Dedifferentiated amniotic fluid mesenchymal stem cell (primary cell): ENCODE data around the gene MVD.
"Not testable (repeated sequence)": the region's sequence is repeated elsewhere in the genome, so short reads cannot be mapped to it uniquely, and the experiment has no call there.

Experiments
- DNase-seq: peaks from one replicate; pipeline ENCODE4 v3.0.0-alpha.2; 2016; ENCODE audit errors: extremely low spot score

MVD gene

DNA sequence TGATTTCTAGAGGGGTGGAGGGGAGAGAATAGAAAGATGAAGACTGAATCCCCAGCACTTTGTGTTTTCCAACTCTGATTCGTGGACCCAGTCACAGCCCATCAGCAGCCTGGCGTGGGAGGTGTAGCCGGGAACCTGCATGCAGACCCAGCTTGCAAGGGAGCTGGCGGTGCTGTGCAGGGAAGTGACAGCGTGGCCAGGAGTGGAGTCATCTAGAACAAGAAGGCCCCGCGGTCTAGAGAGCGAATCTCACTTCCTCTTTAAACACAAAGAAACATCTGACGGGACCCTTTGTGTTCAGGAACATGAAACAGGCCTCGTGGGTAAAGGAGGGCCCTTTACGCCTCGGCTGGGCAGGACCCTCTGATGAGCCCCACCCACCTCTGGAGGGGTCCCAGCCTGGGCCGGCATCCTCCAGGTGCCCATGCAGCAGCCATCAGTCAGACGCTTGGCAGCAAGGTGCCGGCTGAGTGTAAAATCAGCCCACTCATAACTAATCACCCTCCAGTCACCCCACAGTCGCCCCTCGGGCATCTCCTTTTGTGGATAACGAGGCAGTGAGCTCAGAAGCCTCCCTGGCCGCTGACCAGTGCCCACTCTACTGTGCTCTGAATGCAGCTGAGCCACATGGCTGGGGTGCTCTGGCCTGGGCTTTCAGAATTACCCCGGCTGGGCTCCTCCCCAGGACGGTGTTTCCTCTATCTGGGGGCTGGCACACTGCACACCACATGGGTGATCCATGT, 19.0 kb upstream of the MVD start:
- no peak for DNase-seq

DNA sequence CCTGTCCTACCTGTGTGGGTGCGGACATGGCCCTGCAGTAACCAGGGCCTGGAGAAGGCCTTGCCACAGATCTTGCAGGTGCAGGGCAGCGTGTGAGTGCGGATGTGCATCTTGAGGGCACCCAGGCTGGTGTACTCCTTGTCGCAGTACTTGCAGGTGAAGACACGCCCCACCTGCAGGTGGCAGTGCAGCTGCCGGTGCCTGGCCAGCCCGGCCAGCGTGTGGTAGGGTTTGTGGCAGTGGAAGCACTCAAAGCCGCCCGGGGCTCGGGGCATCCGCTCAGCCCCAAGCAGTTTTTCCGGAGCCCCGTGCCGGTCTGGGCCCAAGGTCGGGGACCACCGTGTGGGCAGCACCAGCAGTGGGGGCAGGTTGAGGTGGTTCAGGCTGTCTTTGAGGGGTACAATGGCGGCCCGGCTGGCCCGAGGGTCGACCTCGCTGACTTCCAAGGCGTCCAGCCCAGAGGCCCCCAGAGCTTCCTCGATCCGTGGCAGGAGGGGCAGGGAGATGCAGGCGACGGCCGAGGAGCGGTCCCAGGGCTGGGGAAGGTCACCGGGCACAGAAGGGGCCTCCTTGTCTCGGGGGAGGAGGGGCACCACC, 18.3 kb upstream of the MVD start:
- DNase-seq = no peak

DNA sequence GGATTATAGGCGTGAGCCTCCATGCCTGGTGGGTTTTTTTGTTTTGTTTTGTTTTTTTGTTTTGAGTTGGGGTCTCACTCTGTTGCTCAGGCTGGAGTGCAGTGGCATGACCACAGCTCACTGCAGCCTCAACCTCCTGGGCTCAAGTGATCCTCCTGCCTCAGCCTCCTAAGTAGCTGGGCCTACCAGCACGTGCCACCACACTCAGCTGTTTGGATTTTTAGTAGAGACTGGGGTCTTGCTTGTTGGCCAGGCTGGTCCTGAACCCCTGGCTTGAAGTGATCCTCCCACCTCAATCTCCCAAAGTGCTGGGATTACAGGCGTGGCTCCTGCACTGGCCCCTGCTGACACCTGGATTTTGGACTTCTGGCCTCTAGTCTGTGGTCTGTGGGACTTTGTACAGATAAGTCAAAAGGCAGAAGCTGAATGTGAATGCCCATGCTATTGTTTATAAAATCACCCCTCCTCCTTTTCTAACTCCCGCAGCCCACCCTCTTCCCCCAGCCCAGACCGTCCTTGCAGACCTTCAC, 17.7 kb upstream of the MVD start:
- DNase-seq = no peak

DNA sequence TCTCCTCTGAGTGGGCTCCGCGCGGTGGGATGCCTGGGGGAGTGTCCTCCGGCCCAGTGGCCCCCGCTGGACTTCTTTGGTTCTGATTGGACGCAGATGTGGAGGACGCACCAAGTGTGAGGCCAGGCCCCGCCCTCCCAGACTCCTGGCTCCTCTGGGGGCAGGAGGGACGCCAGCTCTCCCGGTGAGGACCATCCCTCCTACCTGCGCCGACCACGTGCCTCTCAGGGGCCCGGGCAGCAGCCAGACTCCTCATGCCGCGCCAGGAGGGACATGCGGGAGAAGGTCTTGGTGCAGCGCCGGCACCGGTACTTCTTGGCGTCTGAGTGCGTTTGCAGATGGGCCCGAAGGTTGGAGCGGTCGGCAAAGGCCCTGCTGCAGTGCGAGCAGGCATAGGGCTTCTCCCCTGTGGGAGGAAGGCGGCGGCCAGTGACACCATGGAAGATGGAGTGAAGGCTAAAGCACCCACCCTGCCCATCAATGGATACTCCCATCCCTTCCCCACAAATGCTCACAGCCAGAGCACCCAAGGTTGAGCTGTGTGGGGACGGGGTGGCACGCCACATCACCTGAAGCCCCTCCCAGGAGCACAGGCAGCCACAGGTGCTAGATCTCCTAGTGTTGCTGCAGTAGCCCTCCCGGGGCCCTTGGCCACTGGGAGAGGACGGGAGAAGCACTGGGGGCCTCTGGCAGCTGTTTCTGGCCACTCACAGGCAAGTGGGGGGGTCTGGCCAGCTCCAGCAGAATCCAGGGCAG, 15.5 kb upstream of the MVD start:
- DNase-seq = no peak

DNA sequence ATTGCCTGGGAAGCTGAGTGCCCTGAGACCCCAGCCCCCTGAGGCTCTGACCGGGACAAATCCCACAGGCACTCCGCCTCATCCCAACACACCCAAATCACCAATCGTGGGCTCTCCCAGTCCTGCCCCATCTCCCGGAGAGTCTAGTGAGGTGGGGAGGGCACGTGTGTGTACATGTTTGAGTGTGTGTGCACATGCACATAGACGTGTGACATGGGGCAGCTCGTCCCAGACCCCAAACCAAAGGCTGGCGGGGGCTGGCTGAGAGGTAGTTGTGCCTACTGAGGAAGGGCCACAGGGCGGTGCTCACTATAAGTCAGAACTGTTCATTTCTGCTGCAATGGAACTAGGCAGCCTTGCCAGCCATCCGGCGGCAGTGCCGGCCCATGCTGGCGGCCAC, 14.8 kb upstream of the MVD start:
- no peak for DNase-seq

DNA sequence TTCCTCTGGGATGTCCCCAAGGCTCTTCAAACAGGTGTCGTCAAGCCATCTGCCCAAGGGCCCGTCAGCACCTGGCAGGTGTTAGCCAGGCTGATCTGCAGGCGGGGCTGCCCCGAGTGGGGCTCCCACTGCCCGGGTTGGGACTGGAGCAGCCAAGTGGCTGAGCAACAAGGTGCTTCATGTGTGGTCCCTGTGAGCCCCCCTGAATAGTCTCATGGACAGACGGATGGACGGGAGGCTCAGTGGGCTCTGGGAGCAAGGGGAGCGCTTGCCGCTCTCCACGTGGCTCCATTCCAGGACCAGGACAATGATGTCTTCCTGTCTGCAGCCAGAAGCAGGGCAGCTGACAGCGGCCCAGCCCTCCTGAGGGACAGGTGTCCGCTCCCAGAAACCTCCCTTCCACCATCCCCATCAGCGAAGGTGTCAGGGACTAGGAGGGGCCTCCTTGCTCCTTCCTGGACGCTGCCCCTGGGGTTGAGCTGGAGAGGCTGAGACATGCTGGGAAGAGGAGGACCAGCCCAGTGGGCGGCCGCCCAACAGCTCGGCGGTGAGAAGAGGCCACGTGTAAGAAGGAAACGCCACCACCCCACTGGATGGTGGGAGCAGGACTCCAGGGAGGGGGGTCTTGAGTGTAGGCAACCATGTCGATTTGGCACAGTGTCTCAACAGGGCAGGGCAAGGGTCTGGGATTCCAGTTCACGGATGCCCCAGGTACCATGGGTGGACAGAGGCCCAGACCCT, 13.8 kb upstream of the MVD start:
- no peak for DNase-seq

DNA sequence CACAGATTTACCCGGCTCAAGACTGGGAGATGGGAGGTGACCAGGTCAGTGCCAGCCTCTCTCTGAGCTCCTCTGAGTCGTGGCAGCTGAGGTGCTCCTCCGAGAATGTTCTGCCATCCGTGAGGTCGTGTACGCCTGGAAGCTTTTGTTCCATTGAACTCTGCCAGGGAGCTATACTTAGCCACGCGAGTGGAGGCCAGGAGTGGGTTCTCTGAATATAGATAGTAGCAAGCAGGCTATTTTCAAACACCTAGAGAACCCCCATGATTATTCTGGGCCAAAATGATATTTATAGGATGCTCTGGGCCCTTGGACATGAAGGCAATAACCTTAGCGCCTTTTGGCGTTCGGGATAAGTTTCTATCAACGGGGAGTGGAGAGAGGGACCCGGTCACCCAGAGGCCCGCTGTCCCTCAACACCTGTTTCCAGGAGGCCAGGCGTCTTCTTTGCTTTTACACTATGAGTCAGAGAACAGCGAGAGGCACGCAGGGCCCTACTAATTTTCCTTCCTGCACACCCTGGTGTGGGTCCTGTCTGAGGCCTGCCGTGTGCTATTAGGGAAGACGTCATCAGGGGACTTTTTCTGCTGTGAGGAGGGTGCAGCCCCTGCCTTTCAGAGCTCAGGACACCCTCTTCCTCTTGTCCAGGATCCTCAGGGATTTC, 11.0 kb upstream of the MVD start:
- DNase-seq = no peak

DNA sequence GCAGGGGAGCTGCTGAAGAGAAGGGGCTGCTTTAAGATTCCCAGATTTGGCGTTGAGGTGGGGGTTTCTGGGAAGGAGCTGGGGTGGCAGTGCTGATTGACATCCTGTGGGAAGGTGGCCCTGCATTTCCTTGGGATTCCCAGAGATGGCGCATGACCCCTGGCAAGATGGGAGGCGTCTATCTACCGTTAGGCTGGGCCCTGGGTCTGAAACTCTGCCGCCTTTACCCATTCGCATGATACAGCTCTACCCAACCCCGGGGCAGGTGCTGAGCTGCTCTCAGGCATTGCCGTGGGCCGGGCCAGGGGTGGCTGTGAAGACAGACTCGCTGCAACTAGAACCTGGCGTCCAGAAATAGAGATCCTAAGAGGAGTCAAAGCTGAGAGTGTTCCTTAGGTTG, 9.9 kb upstream of the MVD start:
- DNase-seq = no peak

DNA sequence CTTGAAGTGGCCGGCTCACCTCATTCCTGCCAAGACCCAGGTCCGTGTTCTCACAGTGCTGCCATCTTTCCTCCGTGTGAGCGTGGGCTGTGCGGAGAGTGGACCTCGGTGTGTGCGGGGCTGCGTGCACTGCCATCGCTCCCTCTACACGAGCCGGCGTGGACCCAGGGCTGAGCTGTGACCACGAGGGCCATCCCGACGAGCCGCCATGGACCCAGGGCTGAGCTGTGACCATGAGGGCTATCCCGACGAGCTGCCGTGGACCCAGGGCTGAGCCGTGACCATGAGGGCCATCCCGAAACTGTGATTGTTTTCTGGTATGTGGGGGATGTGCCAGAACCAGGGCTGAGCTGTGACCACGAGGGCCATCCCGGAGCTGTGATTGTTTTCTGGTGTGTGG, 8.9 kb upstream of the MVD start:
- DNase-seq = no peak

DNA sequence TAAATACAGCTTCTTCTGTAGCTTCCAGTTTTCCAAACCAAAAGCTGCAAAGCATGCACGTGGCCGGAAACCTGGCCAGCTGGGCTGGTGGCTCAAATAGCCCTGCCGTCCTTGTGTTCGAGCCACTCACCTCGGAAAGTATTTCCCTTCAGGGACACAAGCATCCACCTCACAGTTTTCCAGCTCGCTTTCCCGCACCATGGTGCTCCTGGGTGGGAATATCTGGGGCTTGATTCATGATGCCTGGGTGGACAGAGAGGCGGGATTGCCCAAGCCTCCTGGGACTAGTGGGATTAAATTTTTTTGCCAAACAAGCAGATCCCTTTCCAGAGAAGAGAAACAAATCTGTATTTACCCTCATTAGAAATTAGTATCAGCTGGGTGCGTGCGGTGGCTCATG, 7.1 kb upstream of the MVD start:
- DNase-seq = no peak

DNA sequence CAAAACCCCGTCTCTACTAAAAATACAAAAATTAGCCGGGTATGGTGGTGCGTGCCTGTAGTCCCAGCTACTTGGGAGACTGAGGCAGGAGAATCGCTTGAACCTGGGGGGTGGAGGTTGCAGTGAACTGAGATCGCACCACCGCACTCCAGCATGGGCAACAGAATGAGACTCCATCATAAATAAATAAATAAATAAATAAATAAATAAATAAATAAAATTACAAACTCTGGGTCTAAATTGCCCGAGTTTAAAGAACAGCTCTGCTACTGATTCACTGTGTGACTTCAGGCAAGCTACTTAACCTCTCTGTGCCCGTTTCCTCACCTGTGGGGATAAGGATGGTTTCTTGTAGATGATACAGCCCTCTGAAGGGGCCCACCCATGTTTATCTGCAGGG, 6.6 kb upstream of the MVD start:
- not testable (repeated sequence) for DNase-seq

DNA sequence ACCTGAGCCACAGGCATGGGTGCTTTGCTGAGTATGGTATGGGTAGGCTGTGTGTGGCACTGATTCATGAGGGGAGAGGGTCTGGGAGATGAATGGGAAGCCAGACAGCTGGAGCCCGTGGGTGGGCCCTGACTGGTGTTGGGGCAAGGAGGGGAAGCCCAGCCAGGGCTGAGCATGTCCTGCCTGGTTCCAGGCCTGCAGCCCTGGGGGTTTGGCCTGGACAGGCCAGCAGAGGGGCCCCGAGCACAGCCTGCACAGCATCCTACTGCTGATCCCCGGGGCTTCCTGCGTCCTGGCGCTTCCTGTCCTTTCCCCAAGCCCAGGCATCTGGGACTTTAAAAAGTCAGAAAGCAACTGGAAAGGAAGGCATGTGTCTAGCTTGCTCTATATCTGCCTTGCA, 4.6 kb upstream of the MVD start:
- no peak for DNase-seq

DNA sequence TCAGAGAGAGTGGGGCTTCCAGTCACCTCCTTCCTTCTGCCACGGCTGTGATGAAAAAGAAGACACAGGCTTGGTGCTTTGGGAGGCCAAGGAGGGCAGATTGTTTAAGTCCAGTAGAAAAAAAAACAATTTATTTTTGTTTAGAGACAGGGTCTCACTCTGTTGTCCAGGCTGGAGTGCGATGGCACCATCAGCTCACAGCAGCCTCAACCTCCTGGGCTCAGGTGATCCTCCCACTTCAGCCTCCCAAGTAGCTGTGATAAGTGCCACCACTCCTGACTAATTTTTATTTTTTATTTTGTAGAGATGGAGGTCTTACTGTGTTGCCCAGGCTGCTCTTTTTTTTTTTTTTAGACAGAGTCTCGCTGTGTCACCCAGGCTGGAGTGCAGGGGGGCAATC, 2.7 kb upstream of the MVD start:
- DNase-seq = no peak

DNA sequence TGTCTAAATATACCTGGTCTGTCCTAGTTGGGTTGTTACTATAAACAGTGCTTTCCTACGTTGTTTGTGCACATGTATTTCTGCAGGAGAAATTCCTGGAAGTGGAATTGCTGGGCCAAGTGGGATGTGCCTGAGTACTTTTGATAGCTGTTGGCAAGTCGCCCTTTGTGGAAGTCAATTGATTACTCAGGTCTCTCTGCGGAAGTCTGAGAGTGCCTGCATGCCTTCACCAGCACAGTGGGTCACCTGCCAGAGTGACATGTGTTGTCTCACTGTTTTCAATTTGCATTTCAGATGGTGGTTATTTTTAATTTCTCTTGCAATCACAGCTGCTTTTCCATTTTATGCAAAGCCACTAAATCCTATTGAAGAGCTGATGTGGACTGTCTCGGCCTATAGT, 2.3 kb upstream of the MVD start:
- DNase-seq = no peak

DNA sequence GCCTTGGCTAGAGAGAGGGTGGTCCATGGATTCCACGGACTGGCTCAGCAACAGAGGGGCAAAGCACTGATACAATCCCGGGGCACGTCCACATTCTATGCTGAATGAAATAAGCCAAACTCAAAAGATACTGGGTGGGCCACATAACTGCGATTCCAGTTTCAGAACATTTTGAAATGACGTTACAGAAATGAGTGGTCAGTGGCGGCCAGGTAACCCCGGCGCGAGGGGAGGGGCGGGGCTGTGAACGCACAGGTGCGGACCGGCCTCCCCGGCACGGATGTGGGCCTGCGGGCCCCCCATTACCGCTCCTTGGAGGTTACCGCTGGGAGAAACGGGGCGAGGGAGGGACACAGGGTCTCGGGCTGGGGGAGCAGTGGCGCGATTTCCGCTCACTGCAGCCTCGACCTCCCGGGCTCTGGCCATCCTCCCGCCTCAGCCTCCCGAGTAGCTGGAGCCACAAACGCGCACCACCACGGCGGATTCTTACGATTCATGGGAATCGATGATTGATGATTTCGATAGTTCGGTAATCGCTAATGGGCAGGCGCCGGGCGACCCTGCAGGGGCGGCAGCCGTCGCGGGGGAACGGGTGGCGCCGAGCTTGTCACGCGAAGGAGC, 559 bp downstream of the MVD start:
- DNase-seq = no peak

DNA sequence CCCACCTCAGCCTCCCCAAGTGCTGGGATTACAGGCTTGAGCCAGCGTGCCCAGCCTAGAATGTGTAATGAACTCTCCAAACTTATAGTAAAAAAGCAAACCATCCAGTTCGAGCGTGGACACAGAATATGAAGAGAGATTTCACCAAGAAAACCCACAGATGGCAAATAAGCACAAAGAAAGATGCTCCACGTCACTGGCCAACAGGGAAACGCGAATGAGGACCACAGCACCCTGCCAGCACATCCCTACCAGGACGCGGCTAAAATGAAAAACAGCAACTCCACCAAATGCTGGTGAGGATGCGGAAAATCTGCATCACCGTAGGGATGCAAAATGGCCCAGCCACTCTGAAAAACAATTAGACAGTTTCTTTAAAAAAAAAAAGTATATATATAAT, 1.4 kb downstream of the MVD start:
- DNase-seq = no peak

DNA sequence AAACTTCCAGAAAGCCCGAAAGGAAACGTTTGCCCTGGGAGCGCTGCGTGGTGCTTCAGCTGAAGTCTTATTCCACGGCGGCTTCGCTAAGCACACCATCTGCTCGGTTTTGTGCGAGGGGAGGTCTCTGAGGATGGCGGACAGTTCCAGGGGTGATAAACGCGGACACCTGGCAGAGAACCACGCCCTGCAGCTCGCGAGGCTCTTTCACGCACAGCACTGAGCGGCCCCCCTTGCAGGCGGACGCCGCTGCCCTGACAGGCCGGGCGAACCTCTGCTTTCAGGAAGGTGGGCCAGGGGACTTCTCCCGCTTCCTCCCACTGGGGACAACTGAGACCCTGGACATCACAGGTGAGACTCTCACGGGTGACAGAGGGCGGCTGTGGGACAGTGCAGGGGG, 3.7 kb downstream of the MVD start:
- DNase-seq = no peak

DNA sequence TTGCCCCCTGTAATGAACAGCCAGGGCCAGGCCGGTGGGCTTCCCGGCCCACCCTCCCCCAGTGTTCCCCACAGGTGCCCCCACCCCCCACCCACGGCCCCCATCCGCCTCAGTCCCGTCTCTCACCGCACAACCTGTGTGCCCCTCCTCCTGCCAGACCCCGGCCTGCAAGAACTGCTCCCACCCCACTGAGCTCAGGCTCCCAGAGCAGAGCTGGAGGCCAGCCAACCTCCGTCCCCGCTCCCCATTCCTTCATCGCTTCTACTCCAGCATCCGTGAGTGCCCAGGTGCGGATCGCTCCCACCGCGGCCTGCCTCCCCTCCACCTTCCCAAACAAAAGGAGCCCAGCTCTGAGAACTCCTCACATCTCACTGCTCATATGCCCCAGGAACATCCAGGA, 4.2 kb downstream of the MVD start:
- DNase-seq = no peak

DNA sequence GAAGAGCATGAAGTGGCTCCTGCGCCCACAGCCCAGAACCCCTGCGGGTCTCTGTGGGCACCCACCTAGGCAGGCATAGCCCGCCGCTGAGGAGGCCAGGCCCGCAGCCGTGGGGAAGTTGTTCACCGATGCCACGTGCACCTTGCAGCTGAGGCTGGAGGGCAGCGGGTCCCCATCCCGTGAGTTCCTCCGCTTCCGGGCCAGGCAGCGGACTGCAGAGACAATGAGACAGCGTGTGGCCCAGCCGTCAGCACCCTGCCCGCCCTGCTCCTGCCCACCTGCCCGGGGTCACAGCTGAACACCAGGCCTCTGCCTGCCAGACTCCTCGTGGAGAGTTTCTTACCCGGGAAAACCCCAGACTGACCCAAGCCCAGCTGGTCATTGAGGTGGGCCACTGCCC, 5.5 kb downstream of the MVD start:
- DNase-seq = no peak

DNA sequence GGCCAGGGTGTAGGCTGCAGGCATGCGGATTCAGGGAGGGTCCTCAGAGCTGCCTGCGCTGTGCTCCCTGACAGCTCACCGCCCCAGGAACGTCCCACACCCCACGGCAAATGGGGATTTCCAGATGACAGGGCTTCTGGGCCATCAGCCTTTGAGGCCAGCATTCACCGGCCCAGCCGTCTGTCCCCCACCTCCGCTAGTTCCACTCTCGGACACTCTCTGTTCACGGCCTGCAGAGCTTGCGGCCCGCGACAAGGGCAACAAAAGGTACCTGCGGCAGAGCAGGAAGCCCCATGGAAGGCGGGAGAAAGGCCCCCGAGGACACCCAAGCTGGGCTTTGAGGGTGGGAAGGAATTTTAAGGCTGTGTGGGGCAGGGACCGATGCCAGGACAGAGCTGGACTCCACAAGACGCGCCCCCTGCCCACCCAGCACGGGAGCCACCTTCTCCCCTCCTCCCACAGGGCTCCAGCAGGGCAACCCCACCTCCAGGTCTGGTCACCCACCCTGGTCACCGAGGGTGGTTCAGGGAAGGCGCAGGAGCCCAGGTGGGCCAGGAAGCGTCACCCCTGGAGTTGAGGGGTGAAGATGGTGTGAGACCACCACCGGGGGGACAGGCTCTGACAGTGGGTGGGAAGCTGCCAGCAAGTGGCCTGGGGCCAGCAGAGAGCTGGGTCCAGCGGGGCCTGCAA, 6.5 kb downstream of the MVD start:
- DNase-seq = no peak
